SIG-M5 (cell line): Measurements from ENCODE around the gene ASCC3.

Experiments used
- DNase-seq: peaks from one replicate; lab custom pipeline; 2025; lab: John Stamatoyannopoulos, UW

Gene ASCC3

DNA sequence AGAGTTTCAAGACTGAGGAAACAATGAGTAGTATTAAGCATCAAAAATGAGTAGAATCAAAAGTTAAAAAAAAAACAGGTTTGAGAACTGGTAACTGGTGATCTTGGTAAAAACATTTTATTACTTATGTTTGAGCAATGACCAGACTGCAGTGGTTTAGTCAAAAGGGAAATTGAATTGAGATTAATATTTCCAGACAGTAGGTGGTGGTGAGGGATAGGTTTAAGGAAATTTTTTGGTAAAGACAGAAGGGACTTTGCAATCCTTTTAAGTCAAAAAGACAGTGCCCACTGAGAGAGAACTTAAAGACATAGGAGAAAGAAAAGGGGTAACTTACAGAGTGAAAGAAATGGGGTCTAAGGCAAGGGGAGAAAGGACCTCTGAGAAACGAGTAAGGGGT lies 156.9 kb downstream of the ASCC3 start:
- no peak for DNase-seq

DNA sequence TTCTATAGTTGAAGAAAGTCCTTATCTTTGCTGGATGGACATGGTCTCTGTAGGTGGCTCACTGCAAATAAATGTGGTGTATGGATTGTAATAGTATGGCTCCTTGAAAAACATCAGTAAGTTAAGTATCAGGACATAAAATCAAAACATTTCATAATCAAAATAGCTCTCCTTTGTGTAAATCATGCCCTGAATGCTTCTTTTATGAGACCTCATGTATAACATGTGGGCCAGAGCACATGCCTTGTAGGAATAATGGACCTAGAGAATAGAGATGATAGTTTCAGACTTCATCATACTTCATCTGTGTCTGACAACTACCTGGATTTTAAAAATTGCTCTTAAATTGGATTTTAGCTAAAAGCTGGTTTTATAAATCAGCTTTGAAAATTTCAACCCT lies 159.9 kb downstream of the ASCC3 start:
- DNase-seq = no peak

DNA sequence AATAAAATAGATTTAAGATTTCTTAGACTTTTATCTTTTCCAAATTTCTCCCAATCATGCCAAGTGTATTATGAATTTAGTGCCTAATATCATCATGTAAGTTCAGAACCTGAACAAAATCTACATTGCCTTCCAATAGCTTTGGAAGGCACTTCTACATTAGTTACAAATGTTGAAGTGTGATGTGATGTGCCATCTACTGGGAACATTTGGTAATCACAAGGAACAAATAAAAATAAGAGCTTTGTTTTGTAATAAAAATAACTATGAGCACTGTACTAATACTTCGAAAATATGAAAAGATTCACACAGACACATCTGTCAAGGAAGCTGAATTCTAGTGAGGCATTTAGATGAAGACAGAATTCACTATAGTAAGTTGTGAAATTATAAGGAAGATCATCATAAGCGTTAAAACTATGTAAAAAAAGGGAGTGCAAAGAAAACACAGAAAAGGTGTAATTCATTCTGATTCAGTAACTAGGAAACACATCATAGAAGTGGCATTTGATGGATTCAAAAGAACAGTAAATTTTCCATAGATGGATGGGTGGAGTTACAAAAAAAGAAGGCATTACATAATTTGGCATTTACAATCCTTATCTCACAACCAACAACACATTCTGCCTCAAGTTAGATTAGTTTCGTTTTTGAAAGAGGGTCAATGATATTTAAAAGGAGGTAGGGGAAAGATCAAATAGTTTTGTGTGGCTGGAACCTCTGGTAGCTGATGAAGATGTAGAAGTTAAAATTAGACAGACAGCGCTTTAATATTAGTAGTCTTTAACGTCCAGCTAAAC lies 161.0 kb downstream of the ASCC3 start:
- no peak for DNase-seq

DNA sequence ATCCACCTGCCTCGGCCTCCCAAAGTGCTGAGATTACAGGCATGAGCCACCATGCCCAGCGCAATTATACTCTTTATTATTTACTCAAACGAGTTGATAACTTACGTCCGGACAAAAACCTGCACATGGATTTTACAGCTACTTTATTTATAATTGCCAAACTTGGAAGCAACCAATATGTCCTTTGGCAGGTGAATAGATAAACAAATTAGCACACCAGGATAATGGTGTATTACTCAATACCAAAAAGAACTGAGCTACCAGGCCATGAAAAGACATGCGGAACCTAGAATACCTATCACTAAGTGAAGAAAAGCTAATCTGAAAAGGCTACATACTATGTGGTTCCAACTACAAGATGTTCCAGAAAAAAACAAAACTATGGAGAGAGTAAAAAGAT lies 168.1 kb downstream of the ASCC3 start:
- no peak for DNase-seq

DNA sequence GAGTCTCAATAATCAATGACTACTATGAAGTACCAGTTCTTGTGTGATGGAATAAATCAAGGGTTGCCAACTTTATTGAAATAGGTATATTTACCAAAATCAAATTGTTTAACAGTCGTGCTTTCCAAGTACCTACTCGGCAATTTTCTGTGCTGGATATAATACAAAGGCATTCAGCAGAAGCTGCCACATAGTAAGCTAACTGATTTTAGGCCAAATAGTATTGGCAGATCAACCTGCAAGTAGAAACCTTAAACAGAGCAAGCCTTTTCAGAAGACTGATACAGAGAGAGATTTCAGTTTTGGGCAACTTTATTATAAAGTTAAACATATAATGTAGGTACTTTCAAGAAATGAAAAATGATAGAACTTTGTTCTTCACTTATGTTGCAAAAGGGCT lies 174.6 kb downstream of the ASCC3 start:
- no peak for DNase-seq

DNA sequence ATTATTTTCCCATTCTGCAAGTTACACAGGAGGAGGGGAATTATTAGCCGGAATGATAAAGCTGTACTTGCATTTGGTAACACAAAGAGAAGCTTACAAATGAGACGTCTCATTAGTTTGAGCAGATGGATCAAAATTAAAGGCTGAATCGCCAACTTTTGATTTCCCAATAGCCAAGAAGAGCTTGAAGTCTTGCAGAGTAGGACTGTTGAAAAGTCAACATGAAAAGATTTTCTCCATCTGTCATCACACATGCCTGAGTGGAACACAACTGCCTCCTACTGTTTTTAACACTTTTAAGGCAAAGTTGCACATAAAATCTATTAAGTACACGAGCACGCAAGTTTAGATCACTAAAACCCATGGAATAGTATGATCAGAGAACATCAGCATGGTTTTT lies 176.2 kb downstream of the ASCC3 start:
- no peak for DNase-seq

DNA sequence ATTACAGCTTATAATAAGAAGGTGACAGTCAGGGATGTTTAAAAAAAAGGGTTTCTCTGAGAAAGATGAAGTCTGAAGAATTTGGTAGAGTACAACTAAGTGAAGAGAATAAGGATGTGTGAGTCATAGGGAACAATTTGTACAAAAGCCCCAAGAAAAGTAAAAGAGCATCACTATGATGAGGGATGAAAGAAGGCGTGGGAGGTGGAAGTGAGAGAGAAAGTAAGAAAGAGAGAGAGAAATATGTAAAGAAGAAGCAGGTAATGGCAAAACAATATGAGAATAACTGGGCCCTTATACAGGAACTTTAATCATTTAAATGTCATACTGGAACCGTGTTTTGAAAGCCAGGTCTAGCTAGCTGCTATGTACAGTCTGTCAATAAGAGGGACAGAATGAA lies 179.4 kb downstream of the ASCC3 start:
- no peak for DNase-seq

DNA sequence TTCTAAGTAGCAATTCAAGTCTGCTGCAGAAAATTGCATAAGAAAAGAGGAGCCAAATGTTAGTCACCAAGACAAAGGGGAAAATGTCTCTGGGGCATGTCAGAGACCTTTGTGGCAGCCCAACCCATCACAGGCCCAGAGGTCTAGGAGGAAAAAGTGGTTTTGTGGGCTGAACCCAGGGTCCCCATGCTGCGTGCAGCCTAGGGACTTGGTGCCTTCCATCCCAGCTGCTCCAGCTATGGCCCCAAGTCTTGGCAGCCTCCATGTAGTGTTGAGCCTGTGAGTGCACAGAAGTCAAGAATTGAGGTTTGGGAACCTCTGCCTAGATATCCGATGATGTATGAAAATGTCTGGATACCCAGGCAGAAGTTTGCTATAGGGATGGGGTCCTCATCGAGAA lies 181.1 kb downstream of the ASCC3 start:
- DNase-seq = no peak

DNA sequence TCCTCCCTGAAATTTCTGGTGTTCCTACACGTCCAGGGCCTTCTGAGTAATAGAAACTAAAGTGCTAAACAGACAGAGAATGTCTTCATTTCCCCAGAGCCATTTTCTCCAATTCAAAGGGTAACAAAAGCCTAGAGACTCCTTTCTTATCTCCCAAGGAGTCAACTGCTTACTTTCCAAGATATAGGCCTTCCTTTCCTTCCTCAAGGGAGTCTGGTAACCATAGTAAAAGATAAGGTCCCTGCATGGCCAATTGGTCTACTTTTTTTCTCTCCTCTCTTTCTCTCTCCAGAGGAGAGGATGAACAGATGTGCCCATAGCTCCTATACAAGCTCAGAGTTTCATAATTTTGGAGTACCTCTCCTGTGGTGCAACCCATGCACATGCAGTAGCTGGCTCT lies 185.7 kb downstream of the ASCC3 start:
- no peak for DNase-seq

DNA sequence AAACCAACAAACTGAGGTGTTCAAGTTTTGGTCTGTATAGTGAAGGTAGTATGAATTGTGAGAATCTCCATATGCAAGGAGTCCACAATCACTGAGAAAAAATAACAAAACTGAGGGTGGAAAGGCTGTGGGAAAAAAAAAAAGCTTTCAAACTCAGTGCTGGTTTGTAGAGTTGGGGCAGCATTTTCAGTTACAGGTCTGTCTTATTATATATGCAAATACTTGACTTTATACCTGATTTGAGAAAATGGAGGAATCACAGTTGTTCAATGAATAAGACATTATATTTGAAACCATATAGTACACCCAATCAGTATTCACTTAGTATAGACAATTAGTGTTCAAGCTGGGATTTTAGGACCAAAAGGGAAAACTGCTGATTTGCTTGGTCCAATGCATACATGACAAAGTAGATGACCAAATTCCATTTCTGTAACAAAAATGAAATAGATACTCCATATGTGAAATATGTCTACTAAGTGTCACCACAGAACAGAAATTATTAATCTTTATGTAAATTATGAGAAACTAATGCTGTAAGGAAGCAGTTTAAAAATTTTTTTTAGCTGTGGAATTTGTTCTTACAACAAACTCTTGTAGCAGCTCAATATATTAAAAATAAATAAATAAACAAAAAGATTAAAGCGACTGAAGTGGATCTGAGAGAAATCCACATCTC lies 187.7 kb downstream of the ASCC3 start:
- no peak for DNase-seq

DNA sequence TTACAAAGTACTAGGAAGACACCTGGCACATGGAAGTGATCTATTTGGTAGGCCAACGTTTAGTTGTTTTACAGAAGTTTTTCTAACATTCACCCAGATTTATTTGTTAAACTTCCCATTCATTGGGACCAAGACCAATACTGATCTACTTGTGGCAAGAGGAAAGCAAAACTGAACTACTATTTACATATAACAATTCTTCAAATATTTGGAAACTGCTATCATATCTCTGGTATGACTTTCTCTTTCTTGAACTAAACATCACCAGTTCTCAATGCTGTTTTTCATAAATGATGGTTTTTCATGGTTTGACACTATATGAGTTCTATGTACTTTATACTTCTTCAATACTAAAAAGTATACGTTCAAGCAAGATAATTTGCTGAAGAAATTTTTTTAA lies 189.2 kb downstream of the ASCC3 start:
- no peak for DNase-seq

DNA sequence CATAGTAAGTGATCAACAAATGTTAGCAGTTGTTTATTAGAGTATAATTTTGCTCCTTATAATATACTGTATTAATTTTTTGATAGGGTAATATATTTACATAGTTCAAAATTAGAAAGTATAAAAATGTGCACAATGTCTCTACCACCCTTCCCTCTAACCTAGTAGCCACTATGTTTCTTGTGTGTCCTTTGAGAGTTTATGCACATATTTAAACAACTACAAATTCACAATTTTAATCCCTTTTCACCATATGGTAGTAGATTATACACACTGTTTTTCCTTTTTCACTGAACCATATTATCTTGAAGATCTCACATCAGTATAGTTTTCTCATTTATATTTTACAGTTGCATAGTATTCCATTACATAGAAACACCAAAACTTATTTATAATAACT lies 194.9 kb downstream of the ASCC3 start:
- DNase-seq = no peak

DNA sequence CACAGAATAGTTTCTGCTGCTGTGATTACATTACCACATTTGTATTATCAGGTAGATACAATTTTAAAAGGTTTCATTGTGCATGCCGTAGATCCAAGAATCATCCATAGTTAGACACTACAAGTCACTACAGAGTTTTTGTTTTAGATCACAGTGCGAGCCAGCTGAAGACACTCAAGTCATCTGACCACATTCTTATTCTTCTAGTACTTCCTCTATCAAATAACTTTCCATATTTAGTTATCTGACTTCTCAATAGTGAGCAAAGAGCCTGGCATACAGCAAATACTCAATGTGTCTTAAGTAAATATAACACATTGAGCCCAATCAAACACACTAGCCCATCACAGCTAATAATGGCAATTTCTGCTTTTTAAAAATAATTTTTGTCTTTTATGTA lies 195.4 kb downstream of the ASCC3 start:
- no peak for DNase-seq

DNA sequence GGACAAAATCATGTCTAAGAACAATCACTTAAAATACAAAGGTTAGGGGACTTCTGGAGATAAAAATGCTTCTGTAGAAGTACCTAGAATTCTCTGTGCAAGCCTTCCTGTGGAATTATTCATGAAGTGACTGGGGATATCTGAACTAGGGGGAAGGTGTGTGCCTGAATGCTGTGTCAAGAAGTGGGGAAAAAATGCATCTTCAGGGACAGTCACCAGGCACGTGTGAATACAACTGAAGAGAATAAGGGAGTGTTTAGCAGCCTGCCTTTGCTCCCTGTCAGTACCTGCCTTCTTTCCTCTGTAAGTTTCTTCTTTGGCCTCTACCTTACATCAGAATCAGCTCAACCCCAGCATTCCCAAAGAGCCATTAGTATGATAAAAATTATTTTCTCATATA lies 201.0 kb downstream of the ASCC3 start:
- DNase-seq = no peak

DNA sequence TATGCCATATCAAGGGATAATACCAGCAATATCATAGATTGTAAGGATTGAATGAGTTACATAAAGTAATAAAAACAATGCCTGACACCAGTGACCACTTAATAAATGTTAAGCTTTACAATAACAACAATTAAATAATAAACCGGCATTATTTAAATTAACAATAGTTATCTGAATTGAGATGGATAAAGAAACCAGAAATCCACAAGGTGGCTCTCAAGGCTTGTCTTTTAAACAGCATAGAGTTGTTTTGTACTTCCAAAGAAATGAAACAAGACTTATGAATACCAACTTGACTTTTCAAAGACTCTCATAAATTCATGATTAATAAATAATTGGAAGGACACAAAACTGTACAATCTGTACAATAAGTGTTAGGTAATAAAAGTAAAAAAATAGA lies 203.1 kb downstream of the ASCC3 start:
- DNase-seq = no peak

DNA sequence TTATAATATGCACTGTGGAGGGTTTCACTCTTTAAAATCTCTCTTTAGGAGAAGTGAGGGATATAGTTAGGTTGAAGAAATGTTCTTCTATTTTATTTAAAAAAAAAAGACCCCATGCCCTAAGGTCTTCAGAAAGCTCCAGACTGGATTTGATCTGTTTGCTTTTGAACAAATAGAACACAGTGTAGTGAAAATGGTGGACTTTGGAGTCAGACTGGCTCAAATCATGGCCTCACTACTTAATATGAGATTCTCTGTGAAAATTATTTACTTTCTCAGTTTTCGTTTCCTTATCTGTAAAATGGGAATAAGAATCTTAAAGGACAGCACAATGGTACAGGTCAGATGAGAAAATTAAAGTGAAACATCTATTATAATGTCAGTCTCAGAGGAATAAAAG lies 203.9 kb downstream of the ASCC3 start:
- no peak for DNase-seq

DNA sequence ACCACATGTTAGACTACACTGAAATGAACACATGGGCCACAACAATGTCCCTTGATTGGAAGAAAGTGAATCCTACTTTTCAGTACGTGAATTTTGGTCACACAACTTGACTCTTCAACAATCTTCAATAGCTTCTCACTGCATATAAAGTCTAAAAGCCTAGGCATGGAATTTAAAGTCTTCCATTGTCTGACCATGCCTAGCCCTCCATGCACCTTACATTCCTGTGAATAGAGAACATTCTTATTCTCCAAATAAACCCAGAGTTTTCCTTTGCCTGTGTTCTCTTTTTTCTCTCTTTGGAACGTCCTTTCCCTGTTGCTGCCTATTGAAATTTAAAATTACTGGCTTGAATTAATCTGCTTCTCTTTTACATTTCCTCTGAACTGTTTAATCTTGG lies 207.5 kb downstream of the ASCC3 start:
- no peak for DNase-seq

DNA sequence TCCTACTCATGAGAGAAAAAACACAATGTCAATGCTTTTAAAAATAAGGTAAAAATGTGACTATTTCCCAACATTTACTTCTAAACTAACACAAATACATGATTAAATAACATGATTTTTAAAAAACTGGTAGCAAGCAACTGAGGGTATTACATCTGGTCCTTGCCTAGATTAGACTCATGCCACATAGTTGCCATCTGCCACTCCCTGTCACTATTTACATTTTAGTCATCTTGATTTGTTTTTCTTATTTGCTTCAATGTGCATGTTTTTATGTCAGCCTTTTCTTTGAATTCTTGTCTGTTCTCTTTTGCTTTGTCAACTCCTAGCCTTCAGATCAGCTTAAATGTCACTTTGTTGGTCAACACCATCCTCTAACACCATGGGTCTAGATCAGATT lies 209.4 kb downstream of the ASCC3 start:
- DNase-seq = no peak

DNA sequence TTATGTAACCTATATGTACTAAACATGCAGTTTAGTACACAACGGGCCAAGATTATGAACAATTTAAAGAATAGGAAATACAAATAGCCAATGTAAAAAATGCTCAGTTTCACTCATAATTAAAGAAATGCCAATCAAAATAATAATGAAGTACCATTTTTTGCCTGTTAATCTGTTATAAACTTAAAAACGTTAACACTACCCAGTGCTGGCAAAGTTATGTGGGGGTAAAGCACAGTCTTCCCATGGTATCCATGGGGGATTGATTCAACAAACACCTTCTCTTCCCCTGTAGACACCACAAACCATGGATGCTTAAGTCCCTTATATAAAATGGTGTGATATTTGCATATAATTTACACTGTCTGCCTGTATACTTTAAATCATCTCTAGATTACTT lies 211.1 kb downstream of the ASCC3 start:
- no peak for DNase-seq

DNA sequence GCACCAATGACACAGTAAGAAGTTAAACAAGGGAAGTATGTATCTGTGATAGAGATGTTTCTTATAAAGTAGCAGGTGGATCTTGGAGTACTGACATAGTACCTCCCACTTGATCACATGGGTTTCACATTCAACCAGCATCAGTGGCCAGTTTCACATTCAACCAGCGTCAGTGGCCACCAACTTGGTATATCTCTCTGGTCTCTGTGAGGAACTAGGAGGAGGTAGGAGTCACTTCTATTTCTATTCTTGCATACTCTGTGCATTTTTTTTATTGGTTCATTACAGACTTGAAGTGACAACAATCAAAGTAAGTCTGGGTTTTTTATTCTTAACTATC lies 216.1 kb downstream of the ASCC3 start:
- DNase-seq = no peak

DNA sequence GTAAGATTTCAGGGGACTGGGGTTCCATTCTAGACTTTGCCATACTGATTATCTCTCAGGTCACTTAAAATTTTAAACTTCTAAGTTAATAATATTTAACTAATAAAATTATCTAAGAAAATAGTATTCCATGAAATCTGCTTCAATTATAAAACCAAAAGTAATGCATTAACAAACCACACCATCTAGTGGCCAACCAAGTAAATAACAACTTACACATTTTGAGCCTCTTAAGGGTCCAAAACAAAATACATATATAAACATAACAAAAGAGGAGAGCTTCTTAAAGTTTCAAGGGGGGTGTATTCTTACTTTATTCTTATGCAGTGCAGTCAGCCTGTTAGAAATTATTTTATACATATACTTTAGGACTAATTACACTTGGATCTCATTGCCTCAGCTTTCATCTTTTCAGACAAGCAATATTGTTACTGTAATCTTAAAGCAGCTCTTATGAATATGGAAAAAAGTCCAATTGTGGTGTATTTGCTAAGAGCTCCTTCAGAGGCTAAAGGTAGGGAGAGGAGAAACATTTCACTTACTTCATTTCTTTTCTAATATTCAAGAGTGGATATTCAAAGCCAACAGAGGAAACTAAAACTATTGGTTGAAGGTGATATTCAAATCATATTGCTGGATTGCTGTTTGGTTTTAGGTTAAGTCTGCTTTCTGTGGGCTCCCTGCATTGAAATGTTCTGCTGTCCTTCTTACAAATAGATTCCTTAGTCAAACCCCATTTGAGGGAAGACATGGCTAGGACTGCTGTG lies 216.7 kb downstream of the ASCC3 start:
- DNase-seq = no peak

DNA sequence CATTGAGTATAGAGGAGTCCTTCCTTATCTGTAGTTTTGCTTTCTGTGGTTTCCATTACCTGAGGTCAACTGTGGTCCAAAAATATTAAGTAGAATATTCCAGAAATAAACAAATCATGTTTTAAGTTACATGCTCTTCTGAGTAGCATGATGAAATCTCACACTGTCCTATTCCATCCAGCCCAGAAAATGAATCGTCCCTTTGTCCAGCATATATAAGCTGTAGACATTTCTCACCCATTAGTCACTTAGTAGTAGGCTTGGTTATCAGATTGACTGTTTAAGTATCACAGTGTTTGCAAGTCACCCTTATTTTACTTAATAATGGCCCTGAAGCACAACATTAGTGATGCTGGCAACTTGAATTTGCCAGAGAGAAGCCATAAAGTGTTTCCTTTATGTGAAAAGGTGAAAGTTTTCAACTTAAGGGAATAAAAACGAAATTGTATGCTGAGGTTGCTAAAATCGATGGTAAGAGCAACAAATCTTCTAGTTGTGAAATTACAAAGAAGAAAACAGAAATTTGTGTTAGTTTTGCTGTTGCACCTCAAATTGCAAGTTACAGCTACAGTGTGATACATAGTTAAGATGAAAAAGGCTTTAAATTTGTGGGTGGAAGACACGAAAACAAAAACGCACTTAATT lies 217.8 kb downstream of the ASCC3 start:
- DNase-seq = no peak

DNA sequence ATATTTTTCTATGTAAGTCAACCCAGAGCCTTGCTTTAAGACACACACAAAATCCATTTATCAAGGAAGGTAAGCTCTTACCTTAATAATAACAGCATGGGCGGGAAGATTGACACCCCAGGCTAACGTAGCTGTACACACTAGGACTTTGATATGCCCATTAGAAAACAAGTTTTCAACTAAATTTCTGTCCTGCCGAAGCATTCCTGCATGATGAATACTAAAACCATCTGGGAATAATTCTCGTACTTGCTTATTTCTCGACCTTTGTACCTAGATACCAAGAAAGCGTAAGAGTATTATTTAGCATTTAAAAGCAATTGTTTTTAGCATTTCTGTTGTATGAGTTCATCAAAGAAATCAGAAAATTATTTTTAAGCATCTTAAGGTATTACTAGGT lies 218.9 kb downstream of the ASCC3 start:
- no peak for DNase-seq
